Activated T-cell treated with anti-CD3 and anti-CD28 coated beads, Interleukin-2, amount 50 U/mL, for 1 hour (primary cell): ENCODE data around the gene DPH2.
A peak's percentile ranks its signal among the peaks of the same experiment; 100 is the strongest.

Experiments used
- DNase-seq: peaks from one replicate; pipeline ENCODE4 v3.0.0-alpha.2; 2020

Gene DPH2

DNA sequence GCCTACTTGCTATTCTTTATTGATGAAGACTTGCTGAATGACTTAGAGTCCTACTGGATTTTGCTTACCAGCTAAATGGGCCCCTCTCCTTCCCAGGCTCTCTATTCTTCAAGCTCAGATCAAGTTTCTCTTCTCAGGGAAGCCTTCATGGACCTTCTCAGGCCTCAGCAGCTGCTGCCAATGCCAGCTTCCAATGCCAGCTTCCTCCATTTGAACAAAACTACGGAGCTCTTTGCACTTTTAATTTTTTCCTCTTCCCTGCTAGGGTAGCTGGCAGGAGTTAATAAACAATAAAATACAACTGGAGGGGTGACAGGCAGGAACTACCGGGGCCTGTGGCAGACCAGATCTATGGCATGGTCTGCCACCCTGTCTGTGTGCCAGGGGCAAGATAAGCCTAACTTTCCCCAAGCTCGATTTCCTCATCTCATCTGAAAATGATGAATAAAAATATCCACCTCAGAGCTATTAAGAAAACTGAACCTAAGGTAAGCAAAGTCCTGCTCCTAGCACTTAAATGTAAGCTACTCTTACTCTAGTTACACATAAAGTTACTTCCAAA, 24.1 kb upstream of the DPH2 start:
- DNase-seq, result no peak

DNA sequence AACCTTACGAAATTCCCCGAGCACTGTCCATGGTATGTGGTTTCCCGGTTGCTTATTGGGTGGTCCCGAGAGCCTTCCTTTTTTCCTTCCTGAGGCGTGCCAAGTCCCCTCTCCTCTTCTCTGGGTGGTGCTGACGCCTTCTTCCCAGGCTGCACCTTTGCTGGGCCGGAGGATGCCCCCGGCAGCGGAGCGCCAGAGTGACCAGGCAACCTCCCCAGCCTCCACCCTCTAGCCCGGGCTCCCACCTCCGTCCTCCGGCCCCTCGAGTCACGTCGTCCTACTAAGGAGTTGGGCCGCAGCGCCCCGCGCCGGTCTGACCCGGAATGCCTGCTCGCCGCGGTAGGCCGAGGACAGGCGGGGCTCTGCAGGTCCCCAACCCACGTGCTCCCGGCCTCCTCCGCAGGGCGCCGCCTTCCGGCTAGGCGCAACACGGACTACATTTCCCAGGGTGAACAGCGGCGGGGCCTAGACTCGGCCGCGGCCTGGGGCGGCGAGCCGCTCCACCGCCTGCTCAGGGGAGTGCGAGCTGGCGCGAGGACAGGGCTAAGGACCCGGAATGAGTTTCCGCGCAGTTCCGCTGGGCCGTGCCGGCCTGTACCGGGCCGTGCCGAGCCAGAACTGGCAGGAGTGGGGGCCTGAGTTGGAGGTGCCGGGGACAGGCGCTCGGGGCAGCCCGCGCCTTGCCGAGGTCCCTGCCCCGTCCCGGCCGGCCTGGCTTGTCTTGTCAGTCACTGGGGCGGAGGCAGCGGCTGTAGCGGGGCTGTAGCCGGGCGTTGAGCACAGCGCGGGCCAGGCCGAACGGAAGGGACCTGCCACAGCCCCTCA, 23.4 kb upstream of the DPH2 start, which contains the start of gene IPO13:
Gene IPO13 (plus strand): TSS at position 715 of the 825 bp plus-strand sequence. CDS start 651 bp downstream, outside the sequence.
- DNase-seq, result peak; percentile 99

DNA sequence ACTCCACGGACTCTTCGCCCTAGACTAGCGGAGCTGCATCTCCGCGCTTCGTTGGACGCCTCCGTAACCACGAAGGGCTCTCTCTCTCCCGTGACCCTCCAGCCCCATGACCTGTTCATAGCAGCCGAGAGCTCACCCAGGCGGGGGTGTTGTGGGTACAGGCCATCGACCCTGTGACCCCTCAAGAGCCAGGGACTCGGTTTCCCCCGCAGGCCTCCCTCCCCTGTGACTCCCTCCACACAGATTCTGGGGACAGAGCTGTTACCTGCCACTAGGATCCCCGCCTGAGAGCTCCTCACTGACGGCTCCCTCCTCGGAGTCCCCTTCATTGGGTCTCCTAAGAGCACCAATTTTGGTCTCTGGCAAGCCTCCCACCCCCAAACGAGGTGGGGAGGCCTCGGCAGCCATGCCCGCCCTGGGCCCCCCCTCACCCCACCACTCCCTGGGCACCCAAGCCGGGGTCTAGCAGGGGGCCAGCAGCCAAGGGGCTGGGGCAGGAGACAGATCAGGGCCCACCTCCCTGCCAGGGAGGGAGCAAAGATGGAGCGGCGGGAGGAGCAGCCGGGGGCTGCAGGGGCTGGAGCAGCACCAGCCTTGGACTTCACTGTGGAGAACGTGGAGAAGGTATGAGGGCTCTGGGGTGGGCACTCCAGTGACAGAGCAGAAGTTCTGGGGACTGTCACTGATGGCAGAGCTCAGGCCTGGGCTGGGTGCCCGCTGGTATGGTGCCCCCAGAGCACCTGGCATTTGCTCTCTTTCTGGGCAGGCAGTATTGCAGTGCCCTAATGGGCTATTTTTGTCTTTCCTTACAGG, 22.5 kb upstream of the DPH2 start:
- DNase-seq, result no peak

DNA sequence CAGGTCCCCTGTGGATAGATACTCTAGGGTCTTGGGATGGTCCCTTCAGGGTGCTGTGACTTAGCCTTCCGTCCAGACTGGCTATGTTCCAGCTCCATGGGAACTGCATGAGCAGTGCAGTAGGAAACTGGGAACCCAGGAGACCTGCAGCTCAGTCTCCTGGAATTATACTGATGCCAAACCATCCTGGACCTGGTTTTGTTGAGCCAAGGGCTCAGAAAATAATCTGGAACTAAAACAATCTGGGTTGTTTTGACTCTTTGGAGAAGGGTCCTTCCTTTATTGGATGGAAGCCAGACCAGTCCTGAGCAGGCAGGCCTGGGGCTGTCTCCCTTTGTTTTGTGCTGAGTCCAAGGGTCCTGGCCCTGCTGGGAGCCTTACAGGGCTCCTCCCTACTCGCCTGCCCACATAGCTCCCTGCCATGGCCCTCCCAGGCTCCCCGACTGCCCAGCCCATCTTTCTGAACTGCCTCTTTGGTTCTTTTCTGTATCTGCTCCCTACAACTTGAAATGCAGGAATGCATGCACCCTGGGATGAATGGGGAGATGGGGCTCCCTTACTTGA, 21.9 kb upstream of the DPH2 start:
- no peak for DNase-seq

DNA sequence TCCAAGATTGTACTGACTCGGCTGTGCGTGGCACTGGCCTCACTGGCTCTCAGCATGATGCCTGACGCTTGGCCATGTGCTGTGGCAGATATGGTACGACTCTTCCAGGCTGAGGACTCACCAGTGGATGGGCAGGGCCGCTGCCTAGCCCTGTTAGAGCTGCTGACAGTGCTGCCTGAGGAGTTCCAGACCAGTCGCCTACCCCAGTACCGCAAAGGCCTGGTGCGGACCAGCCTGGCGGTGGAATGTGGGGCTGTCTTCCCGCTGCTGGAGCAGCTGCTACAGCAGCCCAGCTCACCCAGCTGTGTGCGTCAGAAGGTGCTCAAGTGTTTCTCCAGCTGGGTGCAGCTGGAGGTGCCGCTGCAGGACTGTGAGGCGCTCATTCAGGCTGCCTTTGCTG, 20.1 kb upstream of the DPH2 start:
- DNase-seq, result no peak

DNA sequence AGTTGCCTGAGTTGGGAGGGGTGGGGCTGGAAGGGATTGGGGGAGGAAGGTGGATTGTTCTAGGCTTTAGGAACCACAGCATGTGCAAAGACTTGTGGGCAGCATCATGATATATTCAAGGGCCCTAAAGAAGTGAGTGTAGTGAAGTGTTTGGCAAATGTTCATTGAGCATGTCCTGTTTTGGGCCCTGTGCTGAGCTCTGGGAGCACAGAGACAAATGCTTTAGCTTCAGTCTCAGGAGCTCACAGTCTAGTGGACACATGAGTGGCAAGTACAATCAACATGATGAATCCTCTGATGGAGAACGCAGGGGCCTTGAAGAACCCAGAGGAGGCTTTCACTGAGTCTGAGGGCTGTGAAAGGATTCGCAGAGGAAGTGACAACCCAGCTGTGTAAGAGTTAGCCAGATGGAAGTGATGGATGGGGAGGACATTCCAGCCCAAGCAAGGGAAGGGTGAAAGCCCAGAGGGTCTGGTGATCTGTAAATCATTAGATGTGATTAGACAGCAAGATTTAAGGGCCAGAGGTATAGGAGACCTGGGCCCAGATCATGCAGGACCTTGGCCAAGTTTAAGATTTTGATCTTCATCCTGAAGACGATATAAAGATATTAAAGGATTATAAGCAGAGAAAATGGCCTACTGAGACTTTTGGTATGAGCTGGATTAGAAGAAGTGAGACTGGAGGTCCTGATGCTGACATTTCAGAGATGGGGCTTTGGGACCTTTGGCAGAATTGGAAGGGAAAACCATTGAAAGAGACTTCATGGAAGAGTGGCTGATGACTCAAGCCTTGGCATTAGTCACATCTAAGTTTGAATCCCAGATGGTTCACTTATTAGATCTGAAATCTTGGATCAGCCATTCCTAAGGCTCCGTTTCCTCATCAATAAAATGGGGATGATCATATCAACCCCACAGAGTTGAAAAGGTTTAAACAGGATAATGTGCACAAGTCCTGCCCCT, 18.5 kb upstream of the DPH2 start:
- no peak for DNase-seq

DNA sequence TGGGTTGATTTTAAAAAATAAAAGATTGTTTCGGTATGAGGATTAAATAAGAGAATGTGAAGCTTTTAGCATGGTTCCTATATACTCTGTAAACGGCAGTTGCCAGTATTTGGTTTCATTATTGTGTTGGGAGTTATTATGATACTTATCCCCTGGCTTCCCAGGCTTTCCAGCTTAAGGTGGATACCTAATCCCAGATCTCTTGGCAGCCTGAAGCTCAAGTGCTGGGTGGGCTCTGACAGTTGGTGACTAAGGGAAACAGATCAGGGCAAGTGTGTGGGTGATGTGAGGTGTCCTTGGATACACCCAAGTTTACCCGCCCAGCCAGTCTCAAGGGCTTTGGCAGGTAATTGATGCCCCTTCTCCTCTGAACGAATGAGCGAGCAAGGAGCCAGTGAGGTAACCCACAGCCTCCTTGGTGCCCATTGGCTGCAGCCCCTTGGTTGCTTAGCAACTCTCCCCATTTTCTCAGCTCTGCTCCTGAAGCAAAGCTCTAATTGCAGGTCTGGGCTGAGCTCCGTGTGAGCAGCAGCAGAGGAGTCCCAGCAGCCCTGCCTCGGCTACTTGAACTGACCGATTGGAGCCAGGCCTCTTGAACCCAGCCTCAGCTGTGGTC, 17.0 kb upstream of the DPH2 start:
- no peak for DNase-seq

DNA sequence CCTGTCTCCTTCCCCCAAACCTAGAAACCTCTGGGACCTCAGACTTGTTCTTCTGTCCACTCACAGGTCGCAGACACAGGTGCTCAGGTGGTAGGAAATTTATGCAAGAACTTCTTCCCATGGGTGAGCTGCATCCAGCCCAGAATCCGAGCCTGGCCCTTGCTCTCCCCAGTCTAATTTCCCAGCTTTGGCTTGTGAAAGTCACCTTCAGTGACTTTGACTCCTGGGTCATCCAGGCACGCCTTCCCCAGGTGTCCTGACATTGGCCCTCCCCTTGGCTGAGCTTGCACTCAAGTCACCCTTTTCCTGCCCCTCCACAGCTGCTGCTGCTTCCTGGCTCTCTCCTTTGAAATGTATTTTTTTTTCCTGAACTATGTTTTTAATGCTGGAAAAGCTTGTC, 16.4 kb upstream of the DPH2 start:
- no peak for DNase-seq

DNA sequence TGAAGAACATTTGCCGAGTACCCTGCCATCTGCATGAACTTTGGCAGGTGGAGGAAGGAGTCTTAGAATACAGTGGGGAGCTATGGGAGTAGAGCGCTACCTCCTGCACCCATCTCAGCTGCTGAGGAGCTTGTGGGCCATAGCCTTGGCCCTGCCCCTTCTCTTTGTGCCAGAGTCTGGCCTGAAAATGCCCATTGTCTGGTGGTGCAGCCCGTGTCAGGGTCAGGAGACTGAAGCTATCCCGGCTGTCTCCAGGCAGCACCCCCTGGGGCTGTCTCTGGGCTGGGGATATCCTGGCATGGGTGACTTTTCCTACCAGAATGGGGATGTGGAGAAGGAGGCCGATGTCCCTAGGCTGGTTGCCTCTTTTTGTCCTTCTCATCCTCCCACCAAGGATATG, 15.8 kb upstream of the DPH2 start:
- DNase-seq, result no peak

DNA sequence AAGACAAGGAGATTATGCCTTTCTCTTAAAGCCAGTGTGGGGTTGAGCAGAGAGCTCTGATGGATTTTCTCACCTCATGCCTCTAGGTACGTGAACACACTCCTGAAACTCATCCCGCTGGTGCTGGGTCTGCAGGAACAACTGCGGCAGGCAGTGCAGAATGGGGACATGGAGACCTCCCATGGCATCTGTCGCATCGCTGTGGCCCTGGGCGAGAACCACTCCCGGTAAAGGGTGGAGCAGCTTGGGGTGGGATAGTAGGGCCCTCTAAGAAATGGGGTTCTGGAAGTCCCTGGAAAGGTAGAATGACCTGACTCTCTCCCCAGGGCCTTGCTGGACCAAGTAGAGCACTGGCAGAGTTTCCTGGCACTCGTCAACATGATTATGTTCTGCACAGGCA, 13.6 kb upstream of the DPH2 start:
- DNase-seq, result no peak

DNA sequence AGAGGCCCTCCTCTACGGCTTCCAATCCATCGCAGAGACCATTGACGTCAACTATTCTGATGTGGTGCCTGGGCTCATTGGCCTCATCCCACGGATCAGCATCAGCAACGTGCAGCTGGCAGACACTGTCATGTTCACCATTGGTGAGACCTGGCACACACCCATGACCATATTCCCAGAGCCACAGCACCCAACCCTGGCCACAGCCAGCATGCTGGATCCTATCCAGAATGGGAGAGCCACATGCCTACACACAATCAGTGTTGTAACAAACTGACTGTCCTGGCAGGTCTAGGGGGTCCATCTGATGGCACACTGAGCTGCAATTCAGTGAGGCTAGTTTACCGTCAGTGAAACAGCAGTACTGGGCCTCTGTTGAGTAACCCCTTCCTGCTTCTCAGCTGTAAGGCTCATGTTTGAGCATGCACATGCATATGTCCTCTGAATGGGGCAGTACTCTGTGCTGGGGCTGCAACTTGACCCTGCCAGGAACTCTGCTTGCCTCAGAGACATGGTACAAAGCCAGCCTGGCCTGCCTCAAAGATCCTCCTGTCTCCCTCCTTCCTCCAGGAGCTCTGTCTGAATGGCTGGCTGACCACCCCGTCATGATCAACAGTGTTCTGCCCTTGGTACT, 12.3 kb upstream of the DPH2 start:
- DNase-seq, result no peak

DNA sequence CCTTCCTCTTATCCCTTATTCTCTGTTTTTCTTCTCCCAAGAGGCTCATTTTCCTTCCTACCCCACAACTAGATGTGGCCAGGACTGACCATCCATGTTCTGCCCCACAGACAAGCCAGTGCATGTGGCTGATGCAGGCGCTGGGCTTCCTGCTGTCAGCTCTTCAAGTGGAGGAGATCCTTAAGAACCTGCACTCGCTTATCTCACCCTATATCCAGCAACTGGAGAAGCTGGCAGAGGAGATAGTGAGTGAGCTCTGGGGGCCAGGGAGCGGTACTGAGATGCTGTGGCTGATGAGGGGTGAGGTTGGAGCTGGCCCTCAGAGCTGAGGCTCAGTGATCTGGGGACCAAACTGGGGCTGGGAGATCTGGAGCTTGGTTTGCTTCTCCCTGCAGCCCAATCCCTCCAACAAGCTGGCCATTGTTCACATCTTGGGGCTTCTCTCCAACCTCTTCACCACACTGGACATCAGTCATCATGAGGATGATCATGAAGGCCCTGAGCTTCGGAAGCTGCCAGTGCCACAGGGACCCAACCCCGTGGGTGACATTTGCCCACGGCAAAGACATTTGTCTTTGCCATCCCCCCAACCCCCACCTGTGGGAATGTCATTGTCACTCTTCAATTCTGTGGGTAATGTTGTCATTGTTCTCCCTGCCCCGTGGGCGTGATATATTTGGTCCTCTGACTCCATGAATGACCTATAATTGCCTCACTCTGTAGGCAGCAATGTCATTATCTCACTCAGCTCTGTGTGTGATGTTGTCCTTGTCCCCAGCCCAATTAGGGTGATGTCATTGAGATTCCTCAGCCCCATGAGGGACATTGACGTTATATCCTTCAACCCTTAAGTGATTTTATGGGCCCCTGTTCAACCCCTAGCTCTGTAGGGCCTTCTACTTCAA, 11.2 kb upstream of the DPH2 start:
- DNase-seq, result no peak

DNA sequence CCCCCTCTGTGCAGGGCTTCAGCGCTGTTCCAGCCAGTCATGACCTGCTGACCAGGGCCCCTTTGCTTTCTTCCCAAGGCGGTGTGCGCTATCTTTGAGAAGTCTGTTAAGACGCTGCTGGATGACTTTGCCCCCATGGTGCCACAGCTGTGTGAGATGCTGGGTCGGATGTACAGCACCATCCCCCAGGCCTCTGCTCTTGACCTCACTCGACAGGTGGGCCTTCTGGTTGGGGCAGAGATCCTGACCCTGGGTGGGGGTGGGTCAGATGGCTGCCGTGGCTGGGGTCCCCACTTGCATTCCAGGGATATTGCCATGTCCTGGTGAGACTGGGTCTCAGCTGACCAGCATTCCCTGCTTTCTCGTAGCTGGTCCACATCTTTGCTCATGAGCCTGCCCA, 9.0 kb upstream of the DPH2 start:
- no peak for DNase-seq

DNA sequence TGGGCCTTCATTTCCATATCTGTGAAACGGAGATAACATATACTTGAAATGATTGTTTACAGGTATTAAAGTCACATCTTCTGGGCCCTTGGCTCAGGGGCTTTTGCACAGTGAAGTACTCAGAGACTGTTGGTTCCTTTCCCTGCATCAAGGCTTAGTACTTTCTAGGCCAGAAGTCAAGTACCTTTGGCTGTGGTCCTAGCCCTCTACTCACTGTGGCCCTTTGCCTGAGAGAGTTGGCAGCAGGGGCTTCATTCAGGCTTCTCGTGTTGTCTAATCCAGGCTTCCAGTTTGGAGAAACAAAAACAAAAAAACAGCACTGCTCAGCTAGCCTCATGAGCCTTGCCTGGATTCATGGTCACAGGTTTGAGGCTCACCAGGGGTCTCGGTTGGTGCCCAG, 8.1 kb upstream of the DPH2 start:
- DNase-seq, result no peak

DNA sequence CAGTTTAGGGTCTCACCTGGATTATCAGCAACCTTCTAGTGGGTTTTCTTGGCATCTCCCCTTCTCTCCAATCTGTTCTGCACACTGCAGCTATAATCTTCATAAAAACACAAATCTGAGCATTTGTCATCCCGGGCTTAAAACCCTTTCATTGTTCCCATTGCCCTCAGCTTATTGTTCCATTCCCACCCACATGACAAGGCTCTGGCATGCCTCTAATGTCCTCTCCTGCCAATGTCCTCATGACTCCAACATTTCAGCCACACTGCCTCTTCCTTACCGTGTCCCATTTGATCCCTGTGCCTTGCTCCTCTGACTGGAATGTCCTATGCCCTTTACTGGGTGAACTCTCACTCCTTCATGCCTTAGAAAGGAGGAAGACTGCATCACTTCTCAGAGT, 7.5 kb upstream of the DPH2 start:
- no peak for DNase-seq

DNA sequence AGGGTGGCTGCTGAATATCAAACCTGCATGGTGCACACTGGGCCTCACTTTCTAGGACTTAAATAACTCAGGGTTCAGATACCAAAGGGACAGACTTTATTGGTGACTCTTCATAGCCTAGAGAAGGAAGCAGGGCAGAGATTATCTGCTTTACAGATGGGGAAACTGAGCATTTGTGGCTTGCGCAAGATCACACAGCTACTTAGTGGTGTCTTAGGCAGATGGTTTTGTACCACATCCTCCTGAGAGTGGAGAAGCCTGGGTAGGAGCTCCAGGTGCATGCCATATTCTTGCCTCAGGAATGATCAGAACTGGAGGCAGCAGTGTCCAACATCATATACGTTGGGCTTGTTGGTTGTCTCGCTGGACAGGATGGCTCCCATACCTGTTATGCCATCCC, 6.8 kb upstream of the DPH2 start:
- DNase-seq, result no peak

DNA sequence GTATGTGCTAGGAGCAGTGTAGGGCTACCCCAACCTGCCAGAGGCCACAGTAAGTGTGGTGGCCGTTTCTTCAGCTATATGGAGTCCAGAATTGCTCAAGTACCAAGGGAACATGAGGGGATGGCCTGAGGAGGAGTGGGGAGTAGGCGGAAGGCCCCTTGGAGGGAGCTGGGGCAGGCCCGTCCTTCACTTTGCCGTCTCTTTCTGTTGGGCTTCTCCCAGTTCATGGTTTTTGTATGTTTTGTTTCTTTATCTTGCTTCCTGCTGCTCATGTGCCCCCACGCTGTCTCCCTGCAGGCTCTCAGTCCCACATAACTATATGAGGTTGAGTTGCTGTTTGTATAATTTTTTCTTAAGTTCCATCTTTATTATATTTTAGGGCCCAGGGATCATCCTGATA, 5.9 kb upstream of the DPH2 start:
- DNase-seq, result no peak

DNA sequence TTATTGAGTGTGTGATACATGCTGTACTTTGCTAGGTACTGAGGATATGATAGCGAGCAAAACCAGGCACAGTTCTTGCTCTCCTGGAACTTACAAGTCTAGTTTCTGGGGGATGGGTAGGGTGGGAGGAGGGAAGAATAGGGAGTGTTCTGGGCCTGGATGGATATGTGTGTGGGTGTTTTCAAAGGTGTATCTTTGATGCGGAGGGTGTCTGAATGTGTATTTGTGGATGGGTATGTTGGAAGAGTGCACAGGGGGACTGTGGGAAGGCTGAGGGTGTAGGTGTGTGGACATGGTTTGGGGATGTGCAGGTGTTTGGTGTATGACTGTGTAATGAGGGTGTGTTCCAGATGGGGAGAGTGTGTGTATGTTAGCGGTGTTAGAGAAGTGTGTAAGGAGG, 4.5 kb upstream of the DPH2 start:
- no peak for DNase-seq

DNA sequence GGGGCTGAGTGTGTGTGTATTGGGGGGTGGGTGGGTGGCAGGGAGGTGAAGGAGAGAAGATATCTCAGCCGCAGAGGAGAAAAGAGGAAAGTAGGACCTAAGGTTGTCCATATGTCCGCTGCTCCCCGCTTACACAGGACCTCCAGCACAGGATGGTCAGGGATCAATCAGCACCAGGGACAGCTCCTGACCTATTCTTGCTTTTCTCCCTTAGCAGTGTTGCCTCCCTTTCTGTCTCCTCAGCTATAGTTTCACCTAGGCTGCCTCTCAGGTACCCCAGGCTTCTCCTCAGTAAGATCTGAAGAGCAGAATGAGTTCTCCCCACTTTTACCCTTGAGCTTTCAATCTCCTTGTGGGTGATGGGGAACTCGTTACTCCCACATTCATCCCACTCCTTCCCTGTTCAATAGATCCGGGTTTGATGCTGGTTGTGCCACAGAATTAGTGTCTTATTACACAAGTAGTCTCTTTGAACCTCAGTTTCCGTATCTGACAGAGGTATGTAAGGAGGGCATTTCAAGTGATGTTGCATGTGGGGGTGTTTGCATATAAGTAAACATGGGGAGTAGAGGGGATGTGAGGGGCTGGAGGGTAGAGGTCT, 1.4 kb upstream of the DPH2 start:
- no peak for DNase-seq

DNA sequence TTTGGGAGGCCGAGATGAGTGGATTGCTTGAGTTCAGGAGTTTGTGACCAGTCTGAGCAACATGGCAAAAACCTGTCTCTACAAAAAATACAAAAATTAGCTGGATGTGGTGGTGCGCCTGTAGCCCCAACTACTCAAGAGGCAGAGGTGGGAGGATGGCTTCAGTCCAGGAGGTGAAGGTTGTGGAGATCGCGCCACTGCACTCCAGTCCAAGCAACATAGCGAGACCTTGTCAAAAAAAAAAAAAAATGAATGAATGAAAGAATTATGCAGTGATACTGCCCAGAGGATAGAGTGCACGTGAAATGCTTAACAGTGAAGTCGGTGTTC, 429 bp upstream of the DPH2 start:
- no peak for DNase-seq
